ENCODE results near the gene GYG2.

DNA sequence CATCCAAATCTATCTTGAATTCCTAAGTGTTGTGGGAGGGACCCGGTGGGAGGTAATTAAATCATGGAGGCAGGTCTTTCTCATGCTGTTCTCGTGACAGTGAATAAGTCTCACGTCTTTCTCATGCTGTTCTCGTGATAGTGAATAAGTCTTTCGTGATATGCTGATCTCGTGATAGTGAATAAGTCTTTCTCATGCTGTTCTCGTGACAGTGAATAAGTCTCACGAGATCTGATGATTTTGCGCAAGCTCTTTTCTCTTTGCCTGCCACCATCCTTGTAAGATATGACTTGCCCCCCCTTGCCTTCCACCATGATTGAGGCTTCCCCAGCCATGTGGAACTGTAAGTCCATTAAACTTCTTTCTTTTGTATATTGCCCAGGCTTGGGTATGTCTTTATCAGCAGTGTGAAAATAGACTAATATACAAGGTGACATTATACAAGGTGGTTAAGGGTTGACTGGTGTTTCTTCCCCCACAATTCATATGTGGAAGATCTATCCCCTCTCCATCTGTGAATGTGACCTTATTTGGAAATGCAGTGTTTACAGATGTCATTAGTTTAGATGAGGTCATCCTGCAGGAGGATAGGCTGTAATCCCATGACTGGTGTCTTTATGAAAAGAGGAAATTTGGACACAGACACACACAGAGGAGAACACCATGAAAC is 72.8 kb downstream of the GYG2 start:
- TF ChIP-seq, protein P1, sequence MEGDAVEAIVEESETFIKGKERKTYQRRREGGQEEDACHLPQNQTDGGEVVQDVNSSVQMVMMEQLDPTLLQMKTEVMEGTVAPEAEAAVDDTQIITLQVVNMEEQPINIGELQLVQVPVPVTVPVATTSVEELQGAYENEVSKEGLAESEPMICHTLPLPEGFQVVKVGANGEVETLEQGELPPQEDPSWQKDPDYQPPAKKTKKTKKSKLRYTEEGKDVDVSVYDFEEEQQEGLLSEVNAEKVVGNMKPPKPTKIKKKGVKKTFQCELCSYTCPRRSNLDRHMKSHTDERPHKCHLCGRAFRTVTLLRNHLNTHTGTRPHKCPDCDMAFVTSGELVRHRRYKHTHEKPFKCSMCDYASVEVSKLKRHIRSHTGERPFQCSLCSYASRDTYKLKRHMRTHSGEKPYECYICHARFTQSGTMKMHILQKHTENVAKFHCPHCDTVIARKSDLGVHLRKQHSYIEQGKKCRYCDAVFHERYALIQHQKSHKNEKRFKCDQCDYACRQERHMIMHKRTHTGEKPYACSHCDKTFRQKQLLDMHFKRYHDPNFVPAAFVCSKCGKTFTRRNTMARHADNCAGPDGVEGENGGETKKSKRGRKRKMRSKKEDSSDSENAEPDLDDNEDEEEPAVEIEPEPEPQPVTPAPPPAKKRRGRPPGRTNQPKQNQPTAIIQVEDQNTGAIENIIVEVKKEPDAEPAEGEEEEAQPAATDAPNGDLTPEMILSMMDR (IDR thresholded peaks at IDR 0.05), result no peak
- TF ChIP-seq POLR2A (IDR thresholded peaks at IDR 0.05), result no peak
- no peak for TF ChIP-seq POLR2AphosphoS5 (IDR thresholded peaks at IDR 0.05)

All from prostate gland (tissue), 2 donors.